Left cardiac atrium (tissue), 4 donors: ENCODE results near the gene RALGDS. TPM values are rescaled to one million over a fixed set of nuclear protein-coding genes. Genes with fewer than 3 reads are reported as not detected.
"Not testable (repeated sequence)": the region's sequence is repeated elsewhere in the genome, so short reads cannot be mapped to it uniquely, and the experiment has no call there.

Experiments used
- ATAC-seq, 2 donors: fragments of 200-7000 bp; cut with Tn5 transposase; one replicate each; pipeline ENCODE4 v1.9.1; 2020; ENCODE audit warnings: mild to moderate bottlenecking in 2 of 2, moderate library complexity in 2 of 2
- DNase-seq: peaks from one replicate; pipeline ENCODE4 v3.0.0-alpha.2; 2020
- intact Hi-C, 2 donors: fragments of 100-400 bp; cut with DNase I; formaldehyde crosslinking; loops; one replicate each; pipeline versions ENCODE4 v1.14.1 to v1.15.1; 2022 to 2023
- total RNA-seq, 2 donors: library from RNA; stranded (reverse); fragmentation: NEBNext Ultra II Directional; extraction: Animal tissue kit (Norgen Biotek cat#: 25700); gene quantifications; one replicate each; pipeline ENCODE4 v1.2.1, GENCODE V29; 2021
- donor health status: DM: no; HTN: yes; CAD: no.
- donor health status: DM: no; HTN: yes; CAD: no; lungs with severe emphysema.
- donor health status: DM: yes; HTN: yes; CAD: no.
- donor health status: Dilated cardiomyopathy.

RALGDS gene
- total RNA-seq, 2 donors from 2014 or later = 27.0 to 29.3 TPM

GRCh38 chr9:133101356-133102189 lies 19.5 kb downstream of the RALGDS start:
- ATAC-seq (no peak), DNase-seq (no peak)
- intact Hi-C loops = no loop called here

GRCh38 chr9:133100506-133101355 lies 20.3 kb downstream of the RALGDS start:
- no peak for ATAC-seq
- intact Hi-C loops = no loop called here
- no peak for DNase-seq

GRCh38 chr9:133099726-133100505 lies 21.1 kb downstream of the RALGDS start:
- DNase-seq (no peak), ATAC-seq (no peak)
- intact Hi-C loops = no loop called here

DNA sequence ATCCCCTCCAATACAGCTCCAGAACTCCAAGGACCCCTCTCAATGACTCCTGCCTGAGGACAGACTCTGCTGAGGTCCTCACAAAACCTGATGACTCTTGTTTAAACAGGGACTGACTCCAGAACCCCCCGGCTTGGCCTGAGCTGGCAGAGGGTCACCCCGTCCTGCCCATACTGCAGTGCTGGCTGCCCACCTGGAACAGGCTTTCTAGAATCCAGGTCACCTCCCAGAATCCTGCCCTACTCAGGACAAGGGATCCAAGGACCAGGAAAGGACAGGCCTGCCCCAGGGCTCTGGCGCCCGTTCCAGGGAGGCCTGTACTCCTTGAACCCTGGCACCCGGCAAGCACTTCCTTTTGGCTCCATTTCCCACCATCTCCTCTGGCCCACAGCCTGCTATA lies 22.2 kb downstream of the RALGDS start:
- intact Hi-C loops = no loop called here
- ATAC-seq = no peak
- DNase-seq = no peak

DNA sequence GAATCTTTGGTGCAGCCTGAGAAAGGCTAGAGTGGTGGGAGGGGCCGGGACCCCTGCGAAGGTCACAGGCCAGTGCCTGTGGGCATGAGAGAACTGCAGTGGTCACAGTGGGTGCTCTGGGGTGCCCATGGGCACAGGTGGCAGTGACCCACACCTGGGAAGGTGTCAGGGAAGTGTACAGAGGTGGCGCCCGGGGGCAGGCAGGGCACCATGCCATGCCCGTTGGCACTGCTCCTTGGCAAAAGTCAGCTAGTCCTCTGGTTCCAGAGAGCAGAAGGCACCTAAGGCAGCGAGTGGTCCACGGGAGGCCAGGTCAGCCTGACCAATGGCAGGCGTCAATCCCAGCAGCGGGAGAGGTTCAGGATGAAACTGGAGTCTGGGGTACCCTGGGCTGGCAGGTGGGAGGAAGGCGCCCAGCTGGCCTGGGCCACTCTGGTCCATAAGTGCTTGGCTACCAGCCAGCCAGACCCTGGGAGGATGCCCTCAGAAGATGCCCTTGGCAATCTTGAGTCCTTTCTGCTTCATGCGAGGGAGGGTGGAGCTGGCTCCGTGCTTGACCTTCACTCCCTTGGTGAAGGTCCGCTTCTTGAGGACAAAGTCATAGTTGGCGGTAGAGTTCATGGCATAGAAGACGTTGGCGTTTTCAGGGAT lies 22.8 kb downstream of the RALGDS start:
- DNase-seq (no peak), ATAC-seq (no peak)
- intact Hi-C loops = no loop called here

DNA sequence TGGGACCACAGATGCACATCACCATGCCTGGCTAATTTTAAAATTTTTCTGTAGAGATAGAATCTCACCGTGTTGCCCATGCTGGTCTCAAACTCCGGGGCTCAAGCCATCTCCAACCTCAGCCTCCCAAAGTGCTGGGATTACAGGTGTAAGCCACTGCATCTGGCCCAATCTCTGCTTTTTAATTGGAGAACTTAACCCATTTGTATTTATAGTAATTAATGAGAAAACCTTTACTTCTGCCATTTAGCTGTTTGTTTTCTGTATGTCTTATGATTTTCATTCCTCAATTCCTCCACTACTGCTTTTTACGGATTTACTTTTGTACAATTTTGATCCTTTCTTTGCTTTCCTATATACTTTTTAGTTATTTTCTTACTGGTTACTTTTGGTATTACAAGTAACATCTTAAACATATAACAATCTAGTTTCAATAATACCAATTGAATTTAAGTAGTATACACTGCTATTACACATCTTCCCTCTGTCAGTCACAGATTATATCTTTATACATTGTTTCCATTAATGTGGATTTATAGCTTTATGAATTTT lies 26.1 kb downstream of the RALGDS start:
- no peak for DNase-seq
- intact Hi-C loops = no loop called here
- ATAC-seq = no peak

DNA sequence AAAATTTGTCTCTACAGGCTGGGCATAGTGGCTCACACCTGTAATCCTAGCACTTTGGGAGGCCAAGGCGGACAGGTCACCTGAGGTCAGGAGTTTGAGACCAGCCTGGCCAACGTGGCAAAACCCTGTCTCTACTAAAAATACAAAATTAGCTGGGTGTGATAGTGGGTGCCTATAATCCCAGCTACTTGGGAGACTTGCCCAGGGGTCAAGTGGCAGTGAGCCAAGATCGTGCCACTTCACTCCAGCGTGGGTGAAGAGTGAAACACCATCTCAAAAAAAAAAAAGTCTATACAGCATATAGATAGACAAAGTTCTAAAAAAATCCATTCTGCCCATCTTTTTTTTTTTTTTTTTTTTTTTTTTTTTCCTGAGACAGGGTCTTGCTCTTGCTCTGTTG lies 26.7 kb downstream of the RALGDS start:
- DNase-seq, ATAC-seq, intact Hi-C loops: not testable (repeated sequence)

GRCh38 chr9:133090752-133091385 lies 30.2 kb downstream of the RALGDS start:
- DNase-seq (no peak), ATAC-seq (peak in 1 of 2 donors; percentile 9)
- intact Hi-C loops = no loop called here

GRCh38 chr9:133090187-133090586 lies 30.9 kb downstream of the RALGDS start:
- DNase-seq = no peak
- ATAC-seq = peak in 1 of 2 donors; percentile 61
- intact Hi-C loops = no loop called here

DNA sequence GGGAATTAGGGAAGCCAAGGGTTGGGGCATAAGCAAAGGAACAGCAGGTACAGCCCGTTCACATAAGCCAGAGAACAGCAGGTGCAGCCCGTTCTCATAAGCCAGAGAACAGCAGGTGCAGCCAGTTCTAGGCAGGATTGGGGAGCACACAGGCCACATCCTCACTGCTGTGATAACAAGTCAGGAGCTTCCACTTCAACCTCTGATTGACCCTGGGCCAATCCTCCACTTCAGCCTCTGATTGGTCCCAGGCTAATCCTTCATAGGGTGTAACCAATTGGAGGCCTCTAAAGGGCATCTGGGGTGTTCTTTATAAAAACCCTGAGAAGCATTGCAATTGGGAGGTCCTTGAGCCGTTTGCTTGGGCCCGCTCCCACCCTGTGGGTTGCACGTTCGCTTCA lies 31.8 kb downstream of the RALGDS start:
- intact Hi-C loops = no loop called here
- ATAC-seq = no peak
- DNase-seq = no peak

GRCh38 chr9:133088756-133089155 lies 32.3 kb downstream of the RALGDS start:
- ATAC-seq = no peak
- intact Hi-C loops = no loop called here
- DNase-seq = no peak

- DNase-seq (no peak), ATAC-seq (no peak)
- intact Hi-C loops = no loop called here
These were observed 32.8 kb downstream of the RALGDS start for GRCh38 chr9:133088146-133088750.

DNA sequence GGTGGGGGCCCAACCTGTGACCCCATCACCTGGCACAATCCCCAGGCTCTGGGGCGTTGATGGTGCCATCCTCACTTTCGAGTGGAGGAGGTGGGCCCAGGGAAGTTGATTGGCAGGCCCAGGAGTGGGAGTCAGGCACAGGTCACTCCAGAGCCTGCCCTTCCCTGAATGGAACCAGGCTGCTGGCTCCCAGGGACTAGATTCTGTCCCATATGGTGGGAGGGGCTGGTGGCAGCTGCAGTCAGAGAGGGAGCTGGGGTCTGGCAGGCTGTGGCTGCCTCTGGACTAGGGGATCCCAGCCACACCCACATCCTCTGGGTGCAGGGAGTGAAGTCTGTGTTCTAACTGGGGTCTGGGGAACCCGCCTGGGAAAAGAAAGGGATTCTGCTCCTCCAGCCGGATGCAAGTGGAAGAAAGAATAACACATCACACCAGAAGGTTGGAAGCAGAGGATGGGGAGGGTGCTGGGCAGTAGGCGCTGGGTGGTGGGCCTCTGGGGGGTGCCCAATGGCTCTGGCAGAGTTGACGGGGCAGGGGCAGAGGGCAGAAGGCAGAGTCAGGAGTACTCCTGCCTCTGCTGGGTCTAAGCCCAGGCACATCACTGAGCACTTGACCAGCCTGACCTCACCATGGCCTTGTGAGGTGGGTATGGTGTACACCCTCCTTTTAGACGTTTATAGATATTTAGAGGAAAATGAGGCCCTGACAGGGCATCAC lies 33.5 kb downstream of the RALGDS start:
- ATAC-seq = no peak
- DNase-seq = no peak
- intact Hi-C loops = no loop called here

GRCh38 chr9:133086894-133087293 lies 34.1 kb downstream of the RALGDS start:
- intact Hi-C loops = no loop called here
- no peak for ATAC-seq
- no peak for DNase-seq

GRCh38 chr9:133086212-133086860 lies 34.7 kb downstream of the RALGDS start:
- ATAC-seq, DNase-seq, intact Hi-C loops: not testable (repeated sequence)

DNA sequence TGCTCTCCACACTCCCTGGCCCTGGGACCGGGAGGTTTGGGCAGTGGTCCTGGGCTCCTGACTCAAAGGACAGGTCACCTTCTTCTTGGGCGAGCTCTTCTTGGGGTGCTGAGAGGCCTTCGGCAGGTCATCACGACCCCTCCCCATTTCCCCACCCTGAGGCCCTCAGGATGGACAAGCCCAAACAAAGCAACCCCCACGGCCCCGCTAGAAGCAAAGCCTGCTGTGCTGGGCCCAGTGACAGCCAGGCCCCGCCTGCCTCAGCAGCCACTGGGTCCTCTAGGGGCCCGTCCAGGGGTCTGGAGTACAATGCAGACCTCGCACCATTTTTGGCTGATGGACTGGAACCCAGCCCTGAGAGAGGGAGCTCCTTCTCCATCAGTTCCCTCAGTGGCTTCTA lies 37.4 kb downstream of the RALGDS start:
- ATAC-seq, DNase-seq, intact Hi-C loops: not testable (repeated sequence)
